Neural progenitor cell (in vitro differentiated cells): ENCODE data around the gene ELL3. TPM values are rescaled to one million over a fixed set of nuclear protein-coding genes. Genes with fewer than 3 reads are reported as not detected.
A peak's percentile ranks its signal among the peaks of the same experiment; 100 is the strongest.

Experiments
- DNase-seq: peaks from one replicate; pipeline ENCODE4 v3.0.0-alpha.2; 2016; ENCODE audit warnings: low spot score
- H2AFZ ChIP-seq: fragments of 200-600 bp; sonication (generic); replicated peaks from 2 replicates; pipeline ENCODE4 v1.6.1; 2016; ENCODE audit warnings: antibody characterized with exemption
- H3F3A ChIP-seq: fragments of 200-600 bp; sonication (generic); 2 replicates; pipeline ENCODE4 v1.6.1; 2016; ENCODE audit warnings: antibody characterized with exemption, low read depth
- H3K27ac ChIP-seq: fragments of 200-600 bp; sonication (generic); 2 replicates; pipeline ENCODE4 v1.5.1; 2016; ENCODE audit warnings: mild to moderate bottlenecking
- H3K27me3 ChIP-seq: fragments of 200-600 bp; sonication (generic); 2 replicates; pipeline ENCODE4 v1.6.1; 2016; ENCODE audit warnings: mild to moderate bottlenecking, moderate library complexity
- H3K36me3 ChIP-seq: fragments of 200-600 bp; sonication (generic); 2 replicates; pipeline ENCODE4 v1.5.1; 2016
- H3K4me1 ChIP-seq: fragments of 200-600 bp; sonication (generic); 2 replicates; pipeline ENCODE4 v1.6.1; 2016; ENCODE audit warnings: mixed run types
- H3K4me2 ChIP-seq: fragments of 200-600 bp; sonication (generic); 2 replicates; pipeline ENCODE4 v1.6.1; 2016
- H3K4me3 ChIP-seq: fragments of 200-600 bp; sonication (generic); 2 replicates; pipeline ENCODE4 v1.5.1; 2016
- H3K79me2 ChIP-seq: fragments of 200-600 bp; sonication (generic); 2 replicates; pipeline ENCODE4 v1.6.1; 2016; ENCODE audit warnings: low read depth
- H3K9ac ChIP-seq: fragments of 200-600 bp; sonication (generic); 2 replicates; pipeline ENCODE4 v1.6.1; 2016
- H3K9me3 ChIP-seq: fragments of 200-600 bp; sonication (generic); 2 replicates; pipeline ENCODE4 v1.5.1; 2016; ENCODE audit warnings: low read depth
- H4K20me1 ChIP-seq: fragments of 200-600 bp; sonication (generic); 2 replicates; pipeline ENCODE4 v1.6.1; 2016; ENCODE audit warnings: low read depth
- H3K27ac Mint-ChIP-seq: 3 replicates; pipeline ENCODE4 v1.8.0; 2021; ENCODE audit warnings: mixed read lengths
- H3K27me3 Mint-ChIP-seq: 2 replicates; pipeline ENCODE4 v1.8.0; 2022; ENCODE audit warnings: low read depth, mild to moderate bottlenecking, inconsistent platforms, moderate library complexity, mixed read lengths; ENCODE audit not compliant: insufficient read depth
- H3K36me3 Mint-ChIP-seq: 3 replicates; pipeline ENCODE4 v1.8.0; 2021; ENCODE audit warnings: mixed read lengths
- H3K4me1 Mint-ChIP-seq: 3 replicates; pipeline ENCODE4 v1.8.0; 2021; ENCODE audit warnings: mixed read lengths
- H3K4me3 Mint-ChIP-seq: 3 replicates; pipeline ENCODE4 v1.8.0; 2021; ENCODE audit warnings: mild to moderate bottlenecking, moderate library complexity, mixed read lengths
- H3K9me3 Mint-ChIP-seq: 3 replicates; pipeline ENCODE4 v1.8.0; 2020; ENCODE audit warnings: mixed read lengths
- EZH2 ChIP-seq: fragments of 200-600 bp; sonication (generic); IDR thresholded peaks from 2 replicates; pipeline ENCODE4 v1.6.1; 2017; ENCODE audit warnings: antibody characterized with exemption, mild to moderate bottlenecking, moderate library complexity
- EZH2phosphoT487 ChIP-seq: fragments of 200-600 bp; sonication (generic); IDR thresholded peaks from 2 replicates; pipeline ENCODE4 v1.6.1; 2017; ENCODE audit warnings: antibody characterized with exemption
- total RNA-seq: library from RNA; depleted of rRNA; stranded (reverse); fragments of >200 nt; gene quantifications from 2 replicates; pipeline ENCODE4 v1.2.3, GENCODE V29; 2015; ENCODE audit warnings: low replicate concordance
- TF ChIP-seq, protein P1 (sequence below): fragments of 200-600 bp; sonication (generic); IDR thresholded peaks from 2 replicates; pipeline ENCODE4 v1.5.1; 2017; ENCODE audit warnings: antibody characterized with exemption, mild to moderate bottlenecking

Gene ELL3
- total RNA-seq, 1 donor from 2014 or later, result 5.1 TPM

DNA sequence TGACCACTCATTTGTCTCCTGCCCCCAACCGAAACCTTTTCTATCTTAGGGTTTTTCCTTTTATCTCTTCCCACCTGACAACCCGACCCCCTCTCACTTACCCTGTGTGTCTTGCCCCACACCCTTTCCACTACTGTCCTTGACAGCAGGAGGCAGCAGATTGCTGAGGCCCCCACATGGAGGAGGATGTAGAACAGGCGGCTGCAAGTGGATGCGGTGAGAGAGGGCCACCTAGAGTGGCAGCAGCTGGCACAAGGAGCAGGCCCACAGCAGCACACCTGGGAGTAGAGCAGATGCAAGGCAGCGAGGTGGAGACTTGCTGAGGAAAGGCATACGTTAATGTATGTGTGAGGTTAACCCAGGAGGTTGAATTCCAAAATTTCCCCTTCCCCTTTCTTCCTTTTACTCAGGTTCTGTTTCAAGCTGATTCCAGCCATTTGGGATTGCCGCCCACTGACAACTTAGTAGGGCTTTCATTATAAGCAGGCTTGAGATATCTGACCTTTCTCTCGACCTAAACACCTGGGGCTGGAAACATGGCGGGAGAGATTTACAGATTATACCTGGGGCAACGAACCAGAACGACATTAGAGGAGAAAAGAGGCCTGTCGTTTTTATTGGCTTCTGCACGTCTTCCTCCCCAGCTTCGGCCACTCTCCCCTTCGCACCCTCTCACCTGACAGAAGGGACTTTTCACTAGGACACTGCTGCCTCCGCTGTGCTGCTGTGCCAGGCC lies 22.6 kb upstream of the ELL3 start:
- H3K9me3 ChIP-seq, result no peaks in the 10 kb centered on the region
- H3K27me3 ChIP-seq, result no peaks in the 10 kb centered on the region
- H3K79me2 ChIP-seq, result peaks cover 27% of the 10 kb centered on the region
- Mint-ChIP-seq H3K27me3 (peaks cover 5% of the 10 kb centered on the region), H3K27ac (no peak overlapping the region), H3K4me1 (peaks cover 41% of the 10 kb centered on the region), H3K4me3 (peak overlapping the region; percentile 100), H3K9me3 (no peaks in the 10 kb centered on the region), H3K36me3 (peaks cover 33% of the 10 kb centered on the region)
- peak overlapping the region; percentile 87 for H3K27ac ChIP-seq
- DNase-seq, result no peak
- no peak overlapping the region for H2AFZ ChIP-seq
- TF ChIP-seq, protein P1, sequence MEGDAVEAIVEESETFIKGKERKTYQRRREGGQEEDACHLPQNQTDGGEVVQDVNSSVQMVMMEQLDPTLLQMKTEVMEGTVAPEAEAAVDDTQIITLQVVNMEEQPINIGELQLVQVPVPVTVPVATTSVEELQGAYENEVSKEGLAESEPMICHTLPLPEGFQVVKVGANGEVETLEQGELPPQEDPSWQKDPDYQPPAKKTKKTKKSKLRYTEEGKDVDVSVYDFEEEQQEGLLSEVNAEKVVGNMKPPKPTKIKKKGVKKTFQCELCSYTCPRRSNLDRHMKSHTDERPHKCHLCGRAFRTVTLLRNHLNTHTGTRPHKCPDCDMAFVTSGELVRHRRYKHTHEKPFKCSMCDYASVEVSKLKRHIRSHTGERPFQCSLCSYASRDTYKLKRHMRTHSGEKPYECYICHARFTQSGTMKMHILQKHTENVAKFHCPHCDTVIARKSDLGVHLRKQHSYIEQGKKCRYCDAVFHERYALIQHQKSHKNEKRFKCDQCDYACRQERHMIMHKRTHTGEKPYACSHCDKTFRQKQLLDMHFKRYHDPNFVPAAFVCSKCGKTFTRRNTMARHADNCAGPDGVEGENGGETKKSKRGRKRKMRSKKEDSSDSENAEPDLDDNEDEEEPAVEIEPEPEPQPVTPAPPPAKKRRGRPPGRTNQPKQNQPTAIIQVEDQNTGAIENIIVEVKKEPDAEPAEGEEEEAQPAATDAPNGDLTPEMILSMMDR, result no peak
- no peak for TF ChIP-seq EZH2
- no peak for TF ChIP-seq EZH2phosphoT487
- peak overlapping the region; percentile 92 for H3K4me2 ChIP-seq
- peaks cover 23% of the 10 kb centered on the region for H4K20me1 ChIP-seq
- H3F3A ChIP-seq, result peaks cover 69% of the 10 kb centered on the region
- H3K36me3 ChIP-seq, result no peaks in the 10 kb centered on the region
- peaks cover 23% of the 10 kb centered on the region for H3K4me1 ChIP-seq
- no peak overlapping the region for H3K4me3 ChIP-seq
- no peak overlapping the region for H3K9ac ChIP-seq

DNA sequence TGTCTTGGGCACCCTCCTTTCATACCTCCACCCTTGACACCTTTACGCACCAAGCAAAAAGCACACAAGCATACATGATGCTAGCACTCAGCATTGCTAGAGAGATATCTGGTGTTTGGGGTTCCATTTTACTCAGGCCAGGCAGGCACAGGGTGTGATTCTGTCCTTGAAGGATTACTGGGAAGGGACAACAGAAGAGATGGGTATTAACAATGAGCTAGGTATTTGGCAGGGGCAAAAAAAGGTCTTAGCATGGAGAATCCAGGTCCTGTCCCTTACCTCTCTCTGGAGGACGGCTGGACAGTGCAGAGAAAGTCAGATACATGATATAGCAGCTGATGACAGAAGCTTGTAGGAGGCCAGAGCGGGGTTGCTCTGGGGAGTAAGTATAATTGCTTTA lies 19.8 kb upstream of the ELL3 start:
- Mint-ChIP-seq H3K9me3 (no peaks in the 10 kb centered on the region), H3K27ac (no peak overlapping the region), H3K27me3 (peaks cover 5% of the 10 kb centered on the region), H3K36me3 (peaks cover 39% of the 10 kb centered on the region), H3K4me1 (peaks cover 55% of the 10 kb centered on the region), H3K4me3 (no peak overlapping the region)
- no peaks in the 10 kb centered on the region for H3K27me3 ChIP-seq
- no peak for DNase-seq
- peaks cover 38% of the 10 kb centered on the region for H4K20me1 ChIP-seq
- H3K27ac ChIP-seq, result no peak overlapping the region
- no peak overlapping the region for H3K4me2 ChIP-seq
- no peak overlapping the region for H2AFZ ChIP-seq
- no peak for TF ChIP-seq EZH2phosphoT487
- TF ChIP-seq, protein P1, result no peak
- no peak for TF ChIP-seq EZH2
- peaks cover 57% of the 10 kb centered on the region for H3F3A ChIP-seq
- no peak overlapping the region for H3K9ac ChIP-seq
- H3K4me1 ChIP-seq, result peaks cover 30% of the 10 kb centered on the region
- no peaks in the 10 kb centered on the region for H3K36me3 ChIP-seq
- H3K4me3 ChIP-seq, result no peak overlapping the region
- H3K9me3 ChIP-seq, result no peaks in the 10 kb centered on the region
- H3K79me2 ChIP-seq, result peaks cover 42% of the 10 kb centered on the region

DNA sequence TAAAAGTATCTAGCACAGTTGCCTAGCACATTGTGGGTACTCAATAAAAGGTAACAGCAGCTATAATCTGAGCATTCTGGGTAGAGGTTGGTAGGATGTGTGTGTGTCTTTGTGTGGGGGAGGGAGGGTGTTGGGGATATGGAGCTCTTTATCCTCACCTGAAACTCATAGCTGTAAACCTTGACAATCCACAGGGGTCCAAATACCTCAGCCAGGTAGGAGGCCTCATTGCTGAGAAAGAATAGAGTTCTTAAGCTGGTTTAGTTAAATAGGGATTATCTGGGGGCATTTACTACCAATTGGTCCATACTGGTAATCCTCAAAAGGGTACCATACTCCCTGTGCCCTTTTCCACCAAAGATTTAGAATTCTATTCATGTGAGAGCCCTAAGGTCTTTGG lies 19.2 kb upstream of the ELL3 start:
- peaks cover 52% of the 10 kb centered on the region for H3K4me1 Mint-ChIP-seq
- no peak overlapping the region for H3K27ac Mint-ChIP-seq
- no peaks in the 10 kb centered on the region for H3K36me3 ChIP-seq
- peaks cover 39% of the 10 kb centered on the region for H3K36me3 Mint-ChIP-seq
- peaks cover 10% of the 10 kb centered on the region for H3K27me3 Mint-ChIP-seq
- peaks cover 58% of the 10 kb centered on the region for H3F3A ChIP-seq
- H3K27me3 ChIP-seq, result no peaks in the 10 kb centered on the region
- H3K9me3 Mint-ChIP-seq, result no peaks in the 10 kb centered on the region
- peaks cover 38% of the 10 kb centered on the region for H4K20me1 ChIP-seq
- H3K4me3 Mint-ChIP-seq, result no peak overlapping the region
- no peak overlapping the region for H3K4me3 ChIP-seq
- DNase-seq, result no peak
- no peak overlapping the region for H3K4me2 ChIP-seq
- H3K9me3 ChIP-seq, result no peaks in the 10 kb centered on the region
- no peak overlapping the region for H3K9ac ChIP-seq
- no peak overlapping the region for H3K27ac ChIP-seq
- no peak overlapping the region for H2AFZ ChIP-seq
- TF ChIP-seq EZH2 (no peak), EZH2phosphoT487 (no peak)
- TF ChIP-seq, protein P1, result no peak
- peaks cover 37% of the 10 kb centered on the region for H3K79me2 ChIP-seq
- peaks cover 25% of the 10 kb centered on the region for H3K4me1 ChIP-seq
